Endodermal cell (in vitro differentiated cells): ENCODE measurements around the gene PTPRT. TPM values are rescaled to one million over a fixed set of nuclear protein-coding genes. Genes with fewer than 3 reads are reported as not detected.
"Not testable (repeated sequence)": the region's sequence is repeated elsewhere in the genome, so short reads cannot be mapped to it uniquely, and the experiment has no call there.

Source experiments
- DNase-seq: peaks from one replicate; pipeline ENCODE4 v3.0.0-alpha.2; 2017
- H3K27ac ChIP-seq: 2 replicates; pipeline ENCODE4 v1.5.1; 2013; ENCODE audit warnings: mild to moderate bottlenecking, low read depth, low read length, moderate library complexity
- H3K27me3 ChIP-seq: 2 replicates; pipeline ENCODE4 v1.6.1; 2013; ENCODE audit warnings: mild to moderate bottlenecking, low read length, moderate library complexity; ENCODE audit not compliant: insufficient read depth, control insufficient read depth, poor library complexity, severe bottlenecking
- H3K36me3 ChIP-seq: 2 replicates; pipeline ENCODE4 v1.7.0; 2013; ENCODE audit warnings: mild to moderate bottlenecking, low read length, moderate library complexity; ENCODE audit not compliant: control insufficient read depth, insufficient read depth
- H3K4me1 ChIP-seq: one replicate; pipeline ENCODE4 v1.7.0; 2013; ENCODE audit warnings: low read length; ENCODE audit not compliant: control insufficient read depth, insufficient read depth
- H3K4me3 ChIP-seq: 2 replicates; pipeline ENCODE4 v1.5.1; 2013; ENCODE audit warnings: mild to moderate bottlenecking, low read length, moderate library complexity
- H3K9ac ChIP-seq: 2 replicates; pipeline ENCODE4 v1.6.1; 2013; ENCODE audit warnings: mild to moderate bottlenecking, low read length, moderate library complexity; ENCODE audit not compliant: poor library complexity, severe bottlenecking; ENCODE audit errors: extremely low read depth
- H3K9me3 ChIP-seq: 2 replicates; pipeline ENCODE4 v1.6.1; 2013; ENCODE audit warnings: mild to moderate bottlenecking, low read length, moderate library complexity; ENCODE audit not compliant: control insufficient read depth
- H3K27ac Mint-ChIP-seq: 2 replicates; pipeline ENCODE4 v1.8.0; 2020; ENCODE audit warnings: mixed read lengths
- H3K27me3 Mint-ChIP-seq: 2 replicates; pipeline ENCODE4 v1.8.0; 2021; ENCODE audit warnings: mild to moderate bottlenecking, mixed read lengths; ENCODE audit not compliant: insufficient read depth
- H3K36me3 Mint-ChIP-seq: 2 replicates; pipeline ENCODE4 v1.8.0; 2020; ENCODE audit warnings: low read depth, mixed read lengths
- H3K4me1 Mint-ChIP-seq: 2 replicates; pipeline ENCODE4 v1.8.0; 2020; ENCODE audit warnings: mixed read lengths
- H3K4me3 Mint-ChIP-seq: 2 replicates; pipeline ENCODE4 v1.8.0; 2020; ENCODE audit warnings: mild to moderate bottlenecking, moderate library complexity, mixed read lengths
- H3K9me3 Mint-ChIP-seq: 2 replicates; pipeline ENCODE4 v1.8.0; 2020; ENCODE audit warnings: mild to moderate bottlenecking, mixed read lengths
- WGBS, 2 experiments: methylation state at CpG; one replicate each; pipeline versions ENCODE4 v1.1.5 to v1.1.7; 2013; ENCODE audit warnings: missing lambda C conversion rate in 2 of 2, mixed read lengths in 1 of 2; ENCODE audit not compliant: insufficient coverage in 1 of 2, insufficient read length in 1 of 2; 5-methylcytosine and 5-hydroxymethylcytosine counted together
- total RNA-seq, 2 donors: library from RNA; stranded (reverse); fragmentation: NEBNext Ultra II Directional in 1 of 2; extraction: Animal tissue kit (Norgen Biotek cat#: 25700) in 1 of 2; gene quantifications; 2 replicates in 1 of 2; 3 replicates in 1 of 2; pipeline ENCODE4 v1.2.1, GENCODE V29; 2021
- TF ChIP-seq, protein P1 (sequence below): fragments of 200-600 bp; sonication (generic); conservative IDR thresholded peaks from 2 replicates; pipeline ENCODE4 v1.5.0; 2021; ENCODE audit warnings: antibody characterized with exemption, mild to moderate bottlenecking

Gene PTPRT
- total RNA-seq, 2 donors from 2014 or later = 2.3 to 2.7 TPM

DNA sequence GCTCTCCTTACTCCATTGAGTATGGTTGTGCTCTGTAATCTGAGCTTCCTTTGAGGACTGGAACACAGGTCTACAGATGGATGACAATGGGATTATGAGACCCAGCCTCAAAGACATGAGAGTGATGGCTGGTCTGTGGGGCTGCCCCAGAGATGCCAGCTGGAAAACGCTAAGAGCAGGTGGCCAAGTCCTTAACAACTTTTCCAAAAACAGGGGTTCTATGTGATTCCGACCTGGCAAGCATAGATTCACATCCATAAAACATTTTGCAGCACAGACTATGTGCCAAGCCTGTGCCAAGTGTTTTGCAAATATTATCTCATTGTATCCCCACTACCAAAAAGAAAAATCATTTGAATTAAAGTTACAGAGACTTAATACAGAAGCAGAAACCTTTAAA, 270.4 kb downstream of the PTPRT start:
- H3K36me3 ChIP-seq = no peaks in the 10 kb centered on the region
- Mint-ChIP-seq H3K9me3 (peaks cover 28% of the 10 kb centered on the region), H3K27ac (no peak overlapping the region), H3K4me3 (no peak overlapping the region), H3K36me3 (no peaks in the 10 kb centered on the region), H3K27me3 (peaks cover 10% of the 10 kb centered on the region), H3K4me1 (peaks cover 14% of the 10 kb centered on the region)
- WGBS, 2 experiments = 79 to 83% methylated on average over 2 of the region's 2 CpGs
- no peaks in the 10 kb centered on the region for H3K27me3 ChIP-seq
- TF ChIP-seq, protein P1, sequence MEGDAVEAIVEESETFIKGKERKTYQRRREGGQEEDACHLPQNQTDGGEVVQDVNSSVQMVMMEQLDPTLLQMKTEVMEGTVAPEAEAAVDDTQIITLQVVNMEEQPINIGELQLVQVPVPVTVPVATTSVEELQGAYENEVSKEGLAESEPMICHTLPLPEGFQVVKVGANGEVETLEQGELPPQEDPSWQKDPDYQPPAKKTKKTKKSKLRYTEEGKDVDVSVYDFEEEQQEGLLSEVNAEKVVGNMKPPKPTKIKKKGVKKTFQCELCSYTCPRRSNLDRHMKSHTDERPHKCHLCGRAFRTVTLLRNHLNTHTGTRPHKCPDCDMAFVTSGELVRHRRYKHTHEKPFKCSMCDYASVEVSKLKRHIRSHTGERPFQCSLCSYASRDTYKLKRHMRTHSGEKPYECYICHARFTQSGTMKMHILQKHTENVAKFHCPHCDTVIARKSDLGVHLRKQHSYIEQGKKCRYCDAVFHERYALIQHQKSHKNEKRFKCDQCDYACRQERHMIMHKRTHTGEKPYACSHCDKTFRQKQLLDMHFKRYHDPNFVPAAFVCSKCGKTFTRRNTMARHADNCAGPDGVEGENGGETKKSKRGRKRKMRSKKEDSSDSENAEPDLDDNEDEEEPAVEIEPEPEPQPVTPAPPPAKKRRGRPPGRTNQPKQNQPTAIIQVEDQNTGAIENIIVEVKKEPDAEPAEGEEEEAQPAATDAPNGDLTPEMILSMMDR = no peak
- H3K27ac ChIP-seq = no peak overlapping the region
- no peak overlapping the region for H3K4me3 ChIP-seq
- no peak overlapping the region for H3K9ac ChIP-seq
- peaks cover 14% of the 10 kb centered on the region for H3K9me3 ChIP-seq
- H3K4me1 ChIP-seq = no peaks in the 10 kb centered on the region
- no peak for DNase-seq

GRCh38 chr20:42915081-42915480, 274.6 kb downstream of the PTPRT start:
- H3K27me3 Mint-ChIP-seq = peaks cover 10% of the 10 kb centered on the region

GRCh38 chr20:42914302-42914701, 275.4 kb downstream of the PTPRT start:
- peak overlapping the region; percentile 5 for H3K27ac Mint-ChIP-seq
- Histone ChIP-seq H3K4me3 (no peak overlapping the region), H3K9ac (no peak overlapping the region), H3K27ac (no peak overlapping the region), H3K27me3 (no peaks in the 10 kb centered on the region), H3K4me1 (peaks cover 7% of the 10 kb centered on the region), H3K9me3 (peaks cover 25% of the 10 kb centered on the region), H3K36me3 (no peaks in the 10 kb centered on the region)
- peaks cover 8% of the 10 kb centered on the region for H3K27me3 Mint-ChIP-seq
- peaks cover 26% of the 10 kb centered on the region for H3K4me1 Mint-ChIP-seq
- TF ChIP-seq, protein P1 = no peak
- WGBS, 2 experiments = 66 to 79% methylated on average over 4 to 5 of the region's 5 CpGs
- no peak for DNase-seq
- no peaks in the 10 kb centered on the region for H3K36me3 Mint-ChIP-seq
- no peak overlapping the region for H3K4me3 Mint-ChIP-seq
- peaks cover 33% of the 10 kb centered on the region for H3K9me3 Mint-ChIP-seq

More at GRCh38 chr20:42915081-42915480, 274.6 kb downstream of the PTPRT start:
- Histone ChIP-seq H3K27me3 (no peaks in the 10 kb centered on the region), H3K9ac (no peak overlapping the region), H3K36me3 (no peaks in the 10 kb centered on the region), H3K27ac (no peak overlapping the region), H3K4me3 (no peak overlapping the region), H3K4me1 (peaks cover 7% of the 10 kb centered on the region), H3K9me3 (peaks cover 19% of the 10 kb centered on the region)
- Mint-ChIP-seq H3K27ac (no peak overlapping the region), H3K36me3 (no peaks in the 10 kb centered on the region), H3K9me3 (peaks cover 33% of the 10 kb centered on the region), H3K4me3 (no peak overlapping the region), H3K4me1 (peaks cover 26% of the 10 kb centered on the region)
- DNase-seq = no peak
- TF ChIP-seq, protein P1 = no peak
- 88 to 89% methylated on average over 8 of the region's 8 CpGs for WGBS, 2 experiments

- WGBS, 2 experiments = 61 to 83% methylated on average over 1 to 2 of the region's 2 CpGs
- H3K9me3 ChIP-seq = peaks cover 12% of the 10 kb centered on the region
- H3K9ac ChIP-seq, H3K27ac Mint-ChIP-seq, H3K4me3 Mint-ChIP-seq, H3K27me3 Mint-ChIP-seq, H3K27ac ChIP-seq, H3K36me3 Mint-ChIP-seq, H3K36me3 ChIP-seq, DNase-seq, H3K27me3 ChIP-seq, H3K4me1 ChIP-seq: not testable (repeated sequence)
- Mint-ChIP-seq H3K4me1 (peaks cover 26% of the 10 kb centered on the region), H3K9me3 (peaks cover 12% of the 10 kb centered on the region)
- peak overlapping the region; percentile 53 for H3K4me3 ChIP-seq
Observed at GRCh38 chr20:42910808-42911207, 278.9 kb downstream of the PTPRT start.
